H1 (cell line): ENCODE data around the gene METTL14. TPM values are rescaled to one million over a fixed set of nuclear protein-coding genes. Genes with fewer than 3 reads are reported as not detected.
A peak's percentile ranks its signal among the peaks of the same experiment; 100 is the strongest.

Experiments used
- CTCF ChIA-PET: fragments of 300-600 bp; sonication (Branson Sonifier 250); formaldehyde crosslinking; loops from one replicate; lab custom pipeline; 2021; ENCODE audit not compliant: partially characterized antibody; lab: Charles Lee
- POLR2A ChIA-PET: fragments of 300-600 bp; sonication (Branson Sonifier 250); formaldehyde crosslinking; loops from one replicate; lab custom pipeline; 2021; ENCODE audit warnings: inconsistent platforms; ENCODE audit not compliant: partially characterized antibody; lab: Charles Lee
- DNase-seq, 2 experiments: peaks; one replicate each; pipeline versions ENCODE4 v3.0.0 to v3.0.0-alpha.2; 2010 to 2022; ENCODE audit warnings: low spot score in 2 of 2, low read depth in 1 of 2, mixed read lengths in 1 of 2
- FAIRE-seq: peaks from 2 replicates; lab custom pipeline; 2011; peaks lifted over from hg19 to GRCh38; lab: Jason Lieb, UNC
- H2AFZ ChIP-seq: 2 replicates; pipeline ENCODE4 v1.8.1; 2012; ENCODE audit warnings: low read length, inconsistent platforms
- H2AK5ac ChIP-seq: 2 replicates; pipeline ENCODE4 v1.6.1; 2013; ENCODE audit warnings: low read depth, low read length
- H2BK120ac ChIP-seq: replicated peaks from 2 replicates; pipeline ENCODE3; 2013; ENCODE audit warnings: low read depth, low read length, inconsistent platforms
- H2BK12ac ChIP-seq: 2 replicates; pipeline ENCODE4 v1.6.1; 2013; ENCODE audit warnings: low read depth, low read length
- H2BK15ac ChIP-seq: 2 replicates; pipeline ENCODE4 v1.6.1; 2013; ENCODE audit warnings: low read length
- H2BK20ac ChIP-seq: 2 replicates; pipeline ENCODE4 v1.6.1; 2013; ENCODE audit warnings: low read length
- H2BK5ac ChIP-seq: 2 replicates; pipeline ENCODE4 v1.6.1; 2013; ENCODE audit warnings: low read depth, low read length
- H3K14ac ChIP-seq: 2 replicates; pipeline ENCODE4 v1.6.1; 2013; ENCODE audit warnings: inconsistent platforms; ENCODE audit not compliant: insufficient read length
- H3K18ac ChIP-seq: 2 replicates; pipeline ENCODE4 v1.6.1; 2013; ENCODE audit warnings: low read length; ENCODE audit errors: extremely low read depth
- H3K23ac ChIP-seq: 2 replicates; pipeline ENCODE4 v1.6.1; 2013; ENCODE audit warnings: inconsistent platforms; ENCODE audit not compliant: insufficient read length
- H3K23me2 ChIP-seq: 2 replicates; pipeline ENCODE4 v1.6.1; 2013; ENCODE audit warnings: low read depth, low read length
- H3K27ac ChIP-seq: 2 replicates; pipeline ENCODE4 v1.6.1; 2011; ENCODE audit warnings: low read depth, low read length, inconsistent platforms
- H3K27me3 ChIP-seq, 4 experiments: replicated peaks in 1 of 4; 1 replicate in 1 of 4; 2 replicates in 3 of 4; pipeline versions ENCODE4 v1.6.1 to v1.8.1; 2011 to 2013; ENCODE audit warnings: low read length in 3 of 4, mild to moderate bottlenecking in 3 of 4, inconsistent platforms in 2 of 4, mixed read lengths in 2 of 4, moderate library complexity in 1 of 4; ENCODE audit not compliant: control insufficient read depth in 3 of 4, insufficient read depth in 3 of 4; ENCODE audit errors: extremely low read depth in 1 of 4
- H3K36me3 ChIP-seq, 4 experiments: 2 replicates each; pipeline versions ENCODE4 v1.6.1 to v1.8.1; 2011 to 2013; ENCODE audit warnings: mild to moderate bottlenecking in 4 of 4, low read length in 3 of 4, moderate library complexity in 2 of 4, control low read depth in 1 of 4, inconsistent platforms in 1 of 4; ENCODE audit not compliant: insufficient read depth in 4 of 4, control insufficient read depth in 2 of 4
- H3K4ac ChIP-seq: replicated peaks from 2 replicates; pipeline ENCODE3; 2013; ENCODE audit warnings: low read length, low read depth, mixed read lengths, inconsistent platforms; ENCODE audit not compliant: insufficient read length
- H3K4me1 ChIP-seq, 4 experiments: replicated peaks in 1 of 4; 1 replicate in 1 of 4; 2 replicates in 3 of 4; pipeline versions ENCODE4 v1.6.1 to v1.8.1; 2011 to 2013; ENCODE audit warnings: low read length in 3 of 4, inconsistent platforms in 2 of 4, mixed read lengths in 1 of 4; ENCODE audit not compliant: insufficient read depth in 4 of 4, control insufficient read depth in 3 of 4
- H3K4me2 ChIP-seq, 2 experiments: 2 replicates each; pipeline versions ENCODE4 v1.6.1 to v1.8.1; 2011 to 2013; ENCODE audit warnings: low read depth in 2 of 2, low read length in 2 of 2, control low read depth in 1 of 2, inconsistent platforms in 1 of 2, mild to moderate bottlenecking in 1 of 2; ENCODE audit not compliant: insufficient read depth in 1 of 2
- H3K4me3 ChIP-seq, 4 experiments: fragments of 200-600, 300-600 bp in 1 of 4; sonication (generic), shearing (Covaris generic), sonication (Bioruptor Twin) in 1 of 4; 2 replicates each; pipeline versions ENCODE4 v1.5.1 to v1.8.1; 2011 to 2016; ENCODE audit warnings: low read length in 4 of 4, low read depth in 3 of 4, control low read depth in 2 of 4, inconsistent platforms in 2 of 4, mild to moderate bottlenecking in 2 of 4, mixed read lengths in 1 of 4, moderate library complexity in 1 of 4; ENCODE audit not compliant: insufficient read depth in 2 of 4; ENCODE audit errors: extremely low read depth in 1 of 4
- H3K56ac ChIP-seq: replicated peaks from 2 replicates; pipeline ENCODE3; 2013; ENCODE audit warnings: low read depth, mild to moderate bottlenecking, mixed read lengths, low read length, inconsistent platforms; ENCODE audit not compliant: insufficient read length
- H3K79me1 ChIP-seq: 2 replicates; pipeline ENCODE4 v1.6.1; 2013; ENCODE audit warnings: low read depth, low read length, control low read depth
- H3K79me2 ChIP-seq, 2 experiments: 2 replicates each; pipeline versions ENCODE4 v1.6.1 to v1.8.1; 2012 to 2013; ENCODE audit warnings: low read length in 2 of 2, mild to moderate bottlenecking in 2 of 2, inconsistent platforms in 1 of 2; ENCODE audit not compliant: insufficient read depth in 2 of 2, control insufficient read depth in 1 of 2
- H3K9ac ChIP-seq, 4 experiments: replicated peaks in 1 of 4; 1 replicate in 1 of 4; 2 replicates in 3 of 4; pipeline versions ENCODE4 v1.6.1 to v1.8.1; 2011 to 2013; ENCODE audit warnings: low read depth in 3 of 4, low read length in 3 of 4, control low read depth in 2 of 4, mild to moderate bottlenecking in 2 of 4, moderate library complexity in 2 of 4, inconsistent platforms in 1 of 4; ENCODE audit errors: extremely low read depth in 1 of 4
- H3K9me3 ChIP-seq, 2 experiments: 2 replicates each; pipeline versions ENCODE4 v1.6.1 to v1.8.1; 2012 to 2013; ENCODE audit warnings: mild to moderate bottlenecking in 2 of 2, moderate library complexity in 2 of 2, control low read depth in 1 of 2, inconsistent platforms in 1 of 2, low read depth in 1 of 2, low read length in 1 of 2, mixed read lengths in 1 of 2; ENCODE audit not compliant: insufficient read depth in 2 of 2
- H4K20me1 ChIP-seq, 2 experiments: replicated peaks in 1 of 2; 2 replicates each; pipeline versions ENCODE3 to v1.8.1; 2011 to 2013; ENCODE audit warnings: inconsistent platforms in 2 of 2, low read length in 2 of 2, mild to moderate bottlenecking in 1 of 2; ENCODE audit not compliant: insufficient read depth in 2 of 2, control insufficient read depth in 1 of 2
- H4K5ac ChIP-seq: 2 replicates; pipeline ENCODE4 v1.6.1; 2013; ENCODE audit warnings: low read length, low read depth, mixed read lengths, inconsistent platforms; ENCODE audit not compliant: insufficient read length
- H4K8ac ChIP-seq: 2 replicates; pipeline ENCODE4 v1.8.0; 2013; ENCODE audit warnings: mild to moderate bottlenecking, moderate library complexity, low read length, inconsistent platforms; ENCODE audit not compliant: insufficient read depth; ENCODE audit errors: extremely low read depth
- H4K91ac ChIP-seq: replicated peaks from 2 replicates; pipeline ENCODE3; 2013; ENCODE audit warnings: low read length, mixed read lengths, inconsistent platforms; ENCODE audit not compliant: insufficient read length
- BCL11A ChIP-seq, 2 experiments: IDR thresholded peaks; one replicate each; pipeline ENCODE4 v1.6.1; 2011; ENCODE audit warnings: low read depth in 2 of 2, low read length in 2 of 2, mild to moderate bottlenecking in 2 of 2
- CEBPB ChIP-seq: IDR thresholded peaks from 2 replicates; pipeline ENCODE4 v1.6.1; 2012; ENCODE audit warnings: low read depth, low read length
- CHD2 ChIP-seq: IDR thresholded peaks from 2 replicates; pipeline ENCODE4 v1.6.1; 2012; ENCODE audit warnings: low read length, improper control_type of control experiment
- GABPA ChIP-seq: IDR thresholded peaks from 2 replicates; pipeline ENCODE4 v1.6.1; 2011; ENCODE audit warnings: mild to moderate bottlenecking, low read length, moderate library complexity, borderline replicate concordance; ENCODE audit not compliant: insufficient read depth
- KDM1A ChIP-seq: fragments of 200-600, 300-600 bp; sonication (generic); IDR thresholded peaks from 2 replicates; pipeline ENCODE4 v1.7.1; 2016; ENCODE audit warnings: mild to moderate bottlenecking, low read length, borderline replicate concordance
- KDM4A ChIP-seq: IDR thresholded peaks from one replicate; pipeline ENCODE4 v1.7.1; 2012; ENCODE audit warnings: low read depth, mild to moderate bottlenecking, moderate library complexity, low read length, inconsistent platforms; ENCODE audit not compliant: severe bottlenecking
- SP4 ChIP-seq: IDR thresholded peaks from 2 replicates; pipeline ENCODE4 v1.6.1; 2012; ENCODE audit warnings: low read length, inconsistent platforms
- SRF ChIP-seq: IDR thresholded peaks from 2 replicates; pipeline ENCODE4 v1.6.1; 2011; ENCODE audit warnings: mild to moderate bottlenecking, low read depth, low read length, moderate library complexity
- WGBS, 2 experiments: shearing (Covaris generic) in 1 of 2; methylation state at CpG; one replicate each; pipeline versions ENCODE4 v1.1.6 to v1.1.7; 2013 to 2015; ENCODE audit warnings: low lambda C conversion rate in 2 of 2, mixed read lengths in 2 of 2, inconsistent platforms in 1 of 2, low coverage in 1 of 2, missing lambda C conversion rate in 1 of 2; ENCODE audit not compliant: insufficient replicate concordance in 2 of 2, insufficient coverage in 1 of 2, insufficient read length in 1 of 2; ENCODE audit errors: extremely low coverage in 1 of 2, missing lambda C conversion rate in 1 of 2; 5-methylcytosine and 5-hydroxymethylcytosine counted together
- long read RNA-seq, 2 experiments: library from RNA in 1 of 2; library from capped mRNA in 1 of 2; stranded (forward); transcript quantifications; one replicate each; pipeline ENCODE4 v2.0.0, GENCODE V29; 2021; ENCODE audit warnings: inconsistent platforms in 1 of 2
- polyA minus RNA-seq, 3 experiments: library from RNA; depleted of rRNA, polyadenylated mRNA; stranded (reverse); fragments of >200 nt; gene quantifications; 1 replicate in 2 of 3; 2 replicates in 1 of 3; pipeline ENCODE4 v1.2.3, GENCODE V29; 2011
- polyA plus RNA-seq, 7 experiments: library from polyadenylated mRNA; depleted of rRNA in 3 of 7; stranded (reverse) in 5 of 7; unstranded in 2 of 7; fragments of >200 nt in 5 of 7; fragments of 200-250 nt in 2 of 7; gene quantifications; 1 replicate in 5 of 7; 2 replicates in 1 of 7; 4 replicates in 1 of 7; pipeline versions ENCODE4 v1.2.1 to v1.2.3, GENCODE V29; 2011 to 2013; ENCODE audit warnings: missing spikeins in 2 of 7, mixed read lengths in 2 of 7
- total RNA-seq: library from RNA; stranded (reverse); fragmentation: NEBNext Ultra II Directional; extraction: Animal tissue kit (Norgen Biotek cat#: 25700); gene quantifications from 2 replicates; pipeline ENCODE4 v1.2.1, GENCODE V29; 2021

METTL14 gene
- 52.8 and 57.3 TPM in 2 replicates for total RNA-seq
- polyA plus RNA-seq (2011; rRNA removed): 5.1 and 8.8 TPM in 2 replicates
- 12.5 TPM for polyA plus RNA-seq (2011; cell fraction: cytosol; rRNA removed)
- 4.8 TPM for polyA plus RNA-seq (2011; cell fraction: nucleus; rRNA removed)
- polyA plus RNA-seq (2012, experiment 1 of 2): 14.3 to 21.8 TPM (median 17.8 TPM) in 4 replicates
- polyA plus RNA-seq (2012, experiment 2 of 2): 0.50 TPM
- 17.9 TPM for polyA plus RNA-seq (2013, experiment 1 of 2)
- polyA plus RNA-seq (2013, experiment 2 of 2): 15.8 TPM
- polyA minus RNA-seq (2011; rRNA and poly(A)+ RNA removed): 6.1 and 16.1 TPM in 2 replicates
- polyA minus RNA-seq (2011; cell fraction: cytosol; rRNA and poly(A)+ RNA removed): 6.8 TPM
- polyA minus RNA-seq (2011; cell fraction: nucleus; rRNA and poly(A)+ RNA removed): 11.1 TPM
- long read RNA-seq, experiment 1, partial matches to known transcripts: 5 of 20 reads
- long read RNA-seq, experiment 1, other reads (novel, unspliced or antisense): 15 of 20 reads
- long read RNA-seq, experiment 2, full-length matches to known transcripts: 14 of 42 reads
- long read RNA-seq, experiment 2, partial matches to known transcripts: 24 of 42 reads
- long read RNA-seq, experiment 2, other reads (novel, unspliced or antisense): 4 of 42 reads

GRCh38 chr4:118684873-118685811 is at the start of gene METTL14:
TSS of gene METTL14 (plus strand) at chr4:118685392. CDS start at chr4:118685535, 143 bp downstream.
- H3K23me2 ChIP-seq: no peaks in the 10 kb centered on the region
- peak within 1 kb of the TSS; percentile 69 to 74 for H3K4me2 ChIP-seq
- H3K36me3 ChIP-seq: peaks cover 0 to 18% (median 12%) of the 10 kb centered on the region in 4 experiments; a peak in 5 of 8 replicates
- no peak within 1 kb of the TSS; the same call in 1 of the 2 replicates for H2AK5ac ChIP-seq
- H4K91ac ChIP-seq: no peak within 1 kb of the TSS
- CTCF ChIA-PET: interaction anchor here (0.6 to 1.9 kb wide), 9 partner anchors 9 to 401 kb away, joined by 3 to 6 read pairs (median 3); no protein-coding TSS in a partner anchor
- H2BK120ac ChIP-seq: no peak within 1 kb of the TSS
- peaks cover 10 to 26% of the 10 kb centered on the region in 2 experiments for H3K79me2 ChIP-seq
- H3K56ac ChIP-seq: no peak within 1 kb of the TSS
- H2BK12ac ChIP-seq: no peak within 1 kb of the TSS; the same call in 1 of the 2 replicates
- peak within 1 kb of the TSS; percentile 85 to 97 (median 90) for H3K9ac ChIP-seq
- H2BK5ac ChIP-seq: peak within 1 kb of the TSS; percentile 77
- H4K20me1 ChIP-seq: no peaks in the 10 kb centered on the region
- H3K79me1 ChIP-seq: no peaks in the 10 kb centered on the region
- no peak within 1 kb of the TSS for H3K14ac ChIP-seq
- H2BK15ac ChIP-seq: no peak within 1 kb of the TSS
- peak within 1 kb of the TSS; percentile 64 for H3K18ac ChIP-seq
- DNase-seq: peak; percentile 86 to 97
- H4K8ac ChIP-seq: peak within 1 kb of the TSS; percentile 93; the same call in 1 of the 2 replicates
- peak; percentile 93 for FAIRE-seq
- peak within 1 kb of the TSS; percentile 83 to 94 (median 92) for H3K4me3 ChIP-seq
- peaks cover 0 to 4% (median 0%) of the 10 kb centered on the region in 4 experiments; a peak in 2 of 7 replicates for H3K4me1 ChIP-seq
- peak within 1 kb of the TSS; percentile 95; the same call in 1 of the 2 replicates for H2AFZ ChIP-seq
- no peaks in the 10 kb centered on the region for H3K27me3 ChIP-seq
- H4K5ac ChIP-seq: peak within 1 kb of the TSS; percentile 60
- 7% methylated on average over 42 of the region's 42 CpGs; no CpG with 5 or more reads in 1 of the 2 experiments for WGBS, 2 experiments
- H3K23ac ChIP-seq: no peak within 1 kb of the TSS
- H3K27ac ChIP-seq: peak within 1 kb of the TSS; percentile 77
- H3K4ac ChIP-seq: no peak within 1 kb of the TSS
- POLR2A ChIA-PET: interaction anchor here (0.8 to 2.1 kb wide), 6 partner anchors 9 to 528 kb away, joined by 3 to 9 read pairs (median 4); partner anchors contain the start of gene USP53
- H3K9me3 ChIP-seq: no peaks in the 10 kb centered on the region
- H2BK20ac ChIP-seq: no peak within 1 kb of the TSS
- peak; percentile 94 for TF ChIP-seq GABPA
- no peak for TF ChIP-seq CHD2
- TF ChIP-seq BCL11A (IDR thresholded peaks at IDR 0.05; ENCODE audit: low read depth in 2 of 2, low read length in 2 of 2): no peak
- TF ChIP-seq SRF: peak; percentile 57; the same call in 1 of the 2 replicates
- TF ChIP-seq KDM1A: peak; percentile 94
- peak; percentile 65 for TF ChIP-seq KDM4A
- TF ChIP-seq CEBPB: peak; percentile 73; the same call in 1 of the 2 replicates
- TF ChIP-seq SP4: no peak
